Peyer's patch (tissue), 4 donors: Measurements from ENCODE around the gene PCNX1. TPM values are rescaled to one million over a fixed set of nuclear protein-coding genes. Genes with fewer than 3 reads are reported as not detected.
A peak's percentile ranks its signal among the peaks of the same experiment; 100 is the strongest.

Experiments
- DNase-seq, 3 donors: peaks; one replicate each; pipeline ENCODE4 v3.0.0-alpha.2; 2017 to 2019
- H3K27ac ChIP-seq, 4 donors: fragments of 200-600 bp; sonication (generic); one replicate each; pipeline ENCODE4 v1.5.1; 2016 to 2019
- H3K27me3 ChIP-seq, 2 donors: fragments of 200-600 bp; sonication (generic); one replicate each; pipeline ENCODE4 v1.5.1; 2019
- H3K36me3 ChIP-seq, 3 donors: fragments of 200-600 bp; sonication (generic); one replicate each; pipeline ENCODE4 v1.5.1; 2016 to 2019
- H3K4me1 ChIP-seq, 4 donors: fragments of 200-600 bp; sonication (generic); one replicate each; pipeline ENCODE4 v1.5.1; 2016 to 2019
- H3K4me3 ChIP-seq, 4 donors: fragments of 200-600 bp; sonication (generic); 1 replicate in 3 of 4; 2 replicates in 1 of 4; pipeline ENCODE4 v1.5.1; 2016 to 2019; ENCODE audit warnings: mild to moderate bottlenecking in 1 of 4
- H3K9me3 ChIP-seq, 4 donors: fragments of 200-600 bp; sonication (generic); one replicate each; pipeline ENCODE4 v1.5.1; 2016 to 2019; ENCODE audit warnings: mild to moderate bottlenecking in 1 of 4
- POLR2A ChIP-seq, 2 donors: fragments of 450-650 bp; IDR thresholded peaks; one replicate each; pipeline ENCODE4 v1.5.1; 2017; ENCODE audit warnings: antibody characterized with exemption in 2 of 2, mild to moderate bottlenecking in 2 of 2, moderate library complexity in 2 of 2
- total RNA-seq, 4 donors: library from RNA; depleted of rRNA; stranded (reverse); fragments of >200 nt; gene quantifications; one replicate each; pipeline ENCODE4 v1.1.0, GENCODE V29; 2016
- TF ChIP-seq, protein P1 (sequence below), 6 experiments: fragments of 450-650 bp in 4 of 6; fragments of 200-600 bp in 2 of 6; sonication (generic) in 1 of 6; IDR thresholded peaks; one replicate each; pipeline ENCODE4 v1.5.1; 2017 to 2019; ENCODE audit warnings: antibody characterized with exemption in 6 of 6, mild to moderate bottlenecking in 3 of 6, moderate library complexity in 1 of 6

The PCNX1 gene
- total RNA-seq, 4 donors from 2014 or later = 62.7 to 136 (median 90.5) TPM

GRCh38 chr14:70886421-70887206 lies 20.6 kb upstream of the PCNX1 start:
- Histone ChIP-seq H3K9me3 (no peaks in the 10 kb centered on the region), H3K27ac (peak overlapping the region; percentile 60 to 85 (median 68)), H3K36me3 (no peaks in the 10 kb centered on the region), H3K4me3 (peak overlapping the region in 1 of 4 donors; percentile 1), H3K4me1 (peaks cover 0 to 27% (median 3%) of the 10 kb centered on the region in 4 donors), H3K27me3 (no peaks in the 10 kb centered on the region)
- peak in 2 of 3 donors; percentile 70 to 81 for DNase-seq
- TF ChIP-seq, protein P1, sequence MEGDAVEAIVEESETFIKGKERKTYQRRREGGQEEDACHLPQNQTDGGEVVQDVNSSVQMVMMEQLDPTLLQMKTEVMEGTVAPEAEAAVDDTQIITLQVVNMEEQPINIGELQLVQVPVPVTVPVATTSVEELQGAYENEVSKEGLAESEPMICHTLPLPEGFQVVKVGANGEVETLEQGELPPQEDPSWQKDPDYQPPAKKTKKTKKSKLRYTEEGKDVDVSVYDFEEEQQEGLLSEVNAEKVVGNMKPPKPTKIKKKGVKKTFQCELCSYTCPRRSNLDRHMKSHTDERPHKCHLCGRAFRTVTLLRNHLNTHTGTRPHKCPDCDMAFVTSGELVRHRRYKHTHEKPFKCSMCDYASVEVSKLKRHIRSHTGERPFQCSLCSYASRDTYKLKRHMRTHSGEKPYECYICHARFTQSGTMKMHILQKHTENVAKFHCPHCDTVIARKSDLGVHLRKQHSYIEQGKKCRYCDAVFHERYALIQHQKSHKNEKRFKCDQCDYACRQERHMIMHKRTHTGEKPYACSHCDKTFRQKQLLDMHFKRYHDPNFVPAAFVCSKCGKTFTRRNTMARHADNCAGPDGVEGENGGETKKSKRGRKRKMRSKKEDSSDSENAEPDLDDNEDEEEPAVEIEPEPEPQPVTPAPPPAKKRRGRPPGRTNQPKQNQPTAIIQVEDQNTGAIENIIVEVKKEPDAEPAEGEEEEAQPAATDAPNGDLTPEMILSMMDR (IDR thresholded peaks at IDR 0.05) = no peak
- no peak for TF ChIP-seq POLR2A (IDR thresholded peaks at IDR 0.05)

DNA sequence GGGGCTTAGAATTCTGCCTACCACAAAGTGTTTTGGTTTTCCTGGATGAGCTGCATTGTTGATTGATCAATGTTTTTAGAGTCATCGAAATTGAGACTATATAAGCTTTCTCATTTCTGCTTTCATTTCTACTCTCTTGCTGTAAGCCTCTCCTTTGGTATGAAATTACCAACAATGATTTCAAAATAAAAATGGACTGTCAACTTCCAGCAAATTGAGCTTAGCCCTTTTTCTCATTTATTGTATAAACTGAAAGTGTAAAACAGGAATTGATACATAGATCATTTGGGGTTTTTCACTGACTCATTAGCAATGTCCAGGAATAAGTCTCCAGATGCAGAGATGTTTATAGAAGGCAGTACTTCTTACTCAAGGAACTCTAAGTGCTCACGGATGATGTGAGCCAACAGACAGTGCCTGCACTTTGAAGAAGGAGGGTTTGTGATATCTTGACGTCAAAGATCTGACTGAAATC lies 20.0 kb upstream of the PCNX1 start:
- peak overlapping the region in 1 of 4 donors; percentile 1 for H3K4me3 ChIP-seq
- peak overlapping the region; percentile 60 to 85 (median 68) for H3K27ac ChIP-seq
- no peak for TF ChIP-seq POLR2A (IDR thresholded peaks at IDR 0.05)
- TF ChIP-seq, protein P1 (IDR thresholded peaks at IDR 0.05) = no peak

DNA sequence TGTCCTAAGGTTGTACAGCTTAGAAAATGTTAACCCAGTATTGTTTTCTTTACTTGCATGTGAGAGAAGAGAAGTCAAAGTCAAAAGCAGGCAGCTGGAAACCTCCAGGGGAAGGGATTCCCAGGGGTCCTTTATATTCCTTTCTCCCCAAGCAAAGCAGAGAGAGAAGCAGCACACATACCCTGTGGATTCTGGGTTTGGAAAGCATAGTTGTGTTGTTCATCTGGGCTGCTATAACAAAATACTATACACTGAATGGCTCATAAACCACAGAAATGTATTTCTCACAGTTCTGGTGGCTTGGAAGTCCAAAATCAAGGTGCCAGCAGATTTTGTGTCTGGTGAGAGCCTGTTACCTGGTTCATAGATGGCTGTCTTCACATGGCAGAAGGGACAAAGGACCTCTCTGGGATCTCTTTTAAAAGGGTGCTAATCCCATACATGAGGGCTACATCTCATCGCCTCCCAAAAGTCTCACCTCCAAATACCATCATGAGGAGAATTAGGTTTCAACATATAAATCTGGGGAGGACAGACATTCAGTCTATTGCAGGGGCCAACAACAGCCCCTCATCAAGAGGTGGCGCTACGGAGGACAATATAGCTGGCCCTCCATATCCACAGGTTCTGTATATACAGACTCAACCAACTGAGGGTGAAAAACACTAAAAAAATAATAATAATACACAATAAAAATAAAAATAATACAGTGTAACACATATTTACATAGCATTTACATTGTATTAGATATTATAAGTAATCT lies 19.3 kb upstream of the PCNX1 start:
- H3K36me3 ChIP-seq = no peaks in the 10 kb centered on the region
- DNase-seq = no peak
- no peak overlapping the region for H3K4me3 ChIP-seq
- no peaks in the 10 kb centered on the region for H3K27me3 ChIP-seq
- H3K27ac ChIP-seq = peak overlapping the region; percentile 60 to 85 (median 68)
- TF ChIP-seq POLR2A (IDR thresholded peaks at IDR 0.05) = no peak
- TF ChIP-seq, protein P1 (IDR thresholded peaks at IDR 0.05) = no peak
- H3K4me1 ChIP-seq = peaks cover 0 to 26% (median 3%) of the 10 kb centered on the region in 4 donors
- no peaks in the 10 kb centered on the region for H3K9me3 ChIP-seq

More for the DNA sequence above, 20.0 kb upstream of the PCNX1 start:
- Histone ChIP-seq H3K36me3 (no peaks in the 10 kb centered on the region), H3K4me1 (peaks cover 0 to 27% (median 3%) of the 10 kb centered on the region in 4 donors), H3K9me3 (no peaks in the 10 kb centered on the region), H3K27me3 (no peaks in the 10 kb centered on the region)
- no peak for DNase-seq

DNA sequence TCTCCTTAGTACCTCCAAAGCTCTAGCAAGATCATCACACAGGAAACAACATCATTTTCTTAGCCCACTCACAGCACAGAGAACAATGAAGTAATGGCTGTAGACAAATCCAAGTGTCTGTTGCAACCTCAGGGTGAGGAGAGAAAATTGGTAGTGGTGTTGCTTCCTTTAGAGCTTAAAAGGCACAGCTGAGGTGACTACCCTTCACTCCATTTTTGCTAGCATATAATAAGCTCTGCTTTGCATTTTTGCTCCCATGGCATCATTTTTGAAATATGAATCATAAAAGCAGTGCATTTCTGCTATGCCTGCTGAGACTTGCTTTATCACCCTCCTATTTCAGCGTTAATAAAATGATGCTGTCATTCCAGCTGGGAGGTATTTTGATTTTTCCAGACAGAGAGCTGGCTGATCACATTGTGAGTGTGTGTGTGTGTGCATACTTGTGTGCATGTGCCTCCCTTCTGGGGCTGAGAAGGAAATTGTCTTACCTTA lies 18.5 kb upstream of the PCNX1 start:
- Histone ChIP-seq H3K4me3 (no peak overlapping the region), H3K27me3 (no peaks in the 10 kb centered on the region), H3K27ac (peak overlapping the region in 1 of 4 donors; percentile 49), H3K4me1 (peaks cover 0 to 20% (median 3%) of the 10 kb centered on the region in 4 donors), H3K36me3 (no peaks in the 10 kb centered on the region), H3K9me3 (no peaks in the 10 kb centered on the region)
- TF ChIP-seq POLR2A (IDR thresholded peaks at IDR 0.05) = no peak
- TF ChIP-seq, protein P1 (IDR thresholded peaks at IDR 0.05) = no peak
- no peak for DNase-seq

GRCh38 chr14:70889555-70889954 lies 17.7 kb upstream of the PCNX1 start:
- no peak overlapping the region for H3K4me3 ChIP-seq
- H3K36me3 ChIP-seq = no peaks in the 10 kb centered on the region
- H3K4me1 ChIP-seq = peaks cover 0 to 20% (median 3%) of the 10 kb centered on the region in 4 donors
- no peaks in the 10 kb centered on the region for H3K9me3 ChIP-seq
- H3K27me3 ChIP-seq = no peaks in the 10 kb centered on the region
- H3K27ac ChIP-seq = no peak overlapping the region
- TF ChIP-seq, protein P1 (IDR thresholded peaks at IDR 0.05) = no peak
- no peak for TF ChIP-seq POLR2A (IDR thresholded peaks at IDR 0.05)
- DNase-seq = no peak
